NCI-H748 (cell line): Measurements from ENCODE around the gene SEMA4D.
"Not testable (repeated sequence)": the region's sequence is repeated elsewhere in the genome, so short reads cannot be mapped to it uniquely, and the experiment has no call there.

Experiments used
- DNase-seq: peaks from one replicate; lab custom pipeline; 2025; ENCODE audit not compliant: unreplicated experiment; lab: John Stamatoyannopoulos, UW

Gene SEMA4D

DNA sequence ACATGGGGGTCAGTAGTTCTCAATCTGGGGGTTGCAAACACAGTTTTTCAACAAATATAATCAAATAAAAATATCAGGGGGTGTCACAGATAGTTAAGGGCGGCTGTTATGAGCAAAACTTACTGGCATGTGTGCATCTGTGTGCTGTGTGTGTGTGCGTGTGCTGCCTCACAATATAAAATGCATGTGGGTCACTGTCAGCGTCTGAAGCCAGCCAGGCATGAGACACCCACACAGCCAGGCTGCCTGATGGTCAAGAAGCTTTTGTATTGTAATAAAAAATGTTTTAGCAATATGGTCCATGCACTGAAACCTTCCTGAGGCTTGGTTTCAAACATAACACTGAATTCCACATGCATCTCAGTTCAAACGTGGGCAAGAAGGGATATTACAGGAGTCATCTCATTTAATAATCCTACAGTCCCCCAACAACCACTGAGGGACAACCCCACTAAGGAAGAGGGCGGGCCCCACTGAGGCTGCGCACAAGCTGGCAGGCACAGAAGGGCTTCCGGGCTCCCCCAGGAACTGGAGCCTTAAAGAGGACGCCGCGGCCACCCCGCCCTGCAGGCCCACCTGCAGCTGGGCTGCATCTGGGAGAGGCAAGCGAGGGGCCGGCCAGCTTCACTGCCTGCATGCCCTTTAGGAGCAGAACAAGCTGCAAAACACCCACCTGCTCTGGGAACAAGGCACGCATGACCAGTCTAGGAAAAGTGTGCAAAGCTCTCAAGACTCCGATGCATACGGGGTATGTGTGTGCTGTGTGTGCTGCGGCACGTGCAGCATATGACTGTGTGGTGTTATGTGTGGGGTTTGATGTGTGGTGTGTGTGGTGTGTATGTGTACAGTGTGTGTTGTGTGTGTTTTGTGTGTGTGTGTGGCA lies 14.1 kb downstream of the SEMA4D start:
- DNase-seq, result no peak

DNA sequence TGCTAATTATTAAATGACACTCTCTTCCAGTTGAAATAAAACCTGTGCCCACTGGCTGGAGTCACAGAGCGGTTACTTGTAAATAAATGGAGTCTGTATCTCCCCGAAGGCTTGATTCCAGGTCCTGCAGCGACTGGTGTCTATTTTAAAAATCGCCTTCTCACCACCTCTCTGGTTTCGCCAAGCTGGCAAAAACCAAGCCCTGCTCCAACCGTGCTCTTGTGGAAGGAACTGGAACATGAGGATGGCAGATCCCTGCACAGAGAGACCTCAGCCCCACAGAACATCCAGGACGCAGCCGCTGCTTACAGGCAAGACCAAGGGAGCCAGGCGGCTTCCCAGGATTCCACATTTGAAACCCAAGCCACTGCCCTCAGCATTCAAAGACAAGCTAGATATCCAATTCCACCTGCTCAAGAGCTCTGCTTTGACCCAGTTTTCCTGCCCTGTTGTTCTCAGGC lies 15.0 kb downstream of the SEMA4D start:
- no peak for DNase-seq

DNA sequence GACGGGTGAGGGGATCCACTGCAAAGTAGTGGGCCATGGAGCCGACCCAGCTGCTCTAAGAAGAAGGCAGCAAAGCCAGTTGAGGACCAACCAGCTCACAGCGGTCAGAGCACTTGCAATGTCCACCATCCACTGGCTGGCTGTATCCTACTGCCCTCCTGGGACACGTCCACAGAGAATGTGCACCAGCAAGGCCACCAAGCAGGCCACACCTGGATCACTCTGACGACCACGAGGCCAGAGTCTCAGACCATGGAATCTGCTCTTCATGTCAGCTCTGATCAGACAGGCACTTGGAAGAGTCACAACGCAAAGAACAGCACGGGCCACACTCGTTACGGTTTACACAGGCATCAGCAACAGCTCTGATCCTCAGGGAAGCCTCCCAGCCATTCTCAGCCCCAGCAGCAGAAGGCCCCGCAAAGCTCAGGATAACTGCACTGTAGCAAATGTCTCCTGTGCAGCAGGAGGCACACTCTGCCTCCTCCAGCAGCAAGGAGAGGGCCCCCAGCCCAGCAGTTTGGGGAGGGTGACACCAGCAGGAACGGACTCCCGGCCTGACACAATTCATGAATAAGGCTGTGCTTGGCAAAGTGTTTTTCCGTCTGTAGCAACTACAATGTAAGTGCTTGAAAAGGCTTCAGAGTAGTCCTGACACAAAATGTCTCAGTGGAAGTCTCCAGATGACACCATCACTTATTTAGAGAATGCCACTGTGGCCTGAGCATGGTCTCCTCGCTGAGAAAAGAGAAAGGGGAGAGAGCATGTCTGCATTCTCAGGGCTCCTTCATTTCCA lies 15.7 kb downstream of the SEMA4D start:
- no peak for DNase-seq

DNA sequence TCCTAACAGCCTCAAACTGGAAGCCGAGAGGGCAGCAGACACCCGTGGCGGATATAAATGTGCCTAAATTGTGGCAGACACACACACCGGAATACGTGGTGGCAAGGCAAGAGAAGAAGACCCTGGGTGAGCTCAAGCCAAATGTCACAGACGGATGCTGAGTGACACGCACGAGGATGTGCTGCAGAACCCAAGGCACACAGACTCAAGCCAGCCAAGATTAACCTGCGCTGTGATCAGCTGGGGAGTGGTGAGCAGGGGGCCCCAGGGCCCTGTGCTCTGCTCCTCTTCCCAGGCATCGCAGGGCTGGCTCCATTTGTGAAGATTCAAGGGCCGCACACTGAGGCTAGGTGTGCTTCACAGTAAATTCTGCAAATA lies 16.4 kb downstream of the SEMA4D start:
- DNase-seq, result no peak

DNA sequence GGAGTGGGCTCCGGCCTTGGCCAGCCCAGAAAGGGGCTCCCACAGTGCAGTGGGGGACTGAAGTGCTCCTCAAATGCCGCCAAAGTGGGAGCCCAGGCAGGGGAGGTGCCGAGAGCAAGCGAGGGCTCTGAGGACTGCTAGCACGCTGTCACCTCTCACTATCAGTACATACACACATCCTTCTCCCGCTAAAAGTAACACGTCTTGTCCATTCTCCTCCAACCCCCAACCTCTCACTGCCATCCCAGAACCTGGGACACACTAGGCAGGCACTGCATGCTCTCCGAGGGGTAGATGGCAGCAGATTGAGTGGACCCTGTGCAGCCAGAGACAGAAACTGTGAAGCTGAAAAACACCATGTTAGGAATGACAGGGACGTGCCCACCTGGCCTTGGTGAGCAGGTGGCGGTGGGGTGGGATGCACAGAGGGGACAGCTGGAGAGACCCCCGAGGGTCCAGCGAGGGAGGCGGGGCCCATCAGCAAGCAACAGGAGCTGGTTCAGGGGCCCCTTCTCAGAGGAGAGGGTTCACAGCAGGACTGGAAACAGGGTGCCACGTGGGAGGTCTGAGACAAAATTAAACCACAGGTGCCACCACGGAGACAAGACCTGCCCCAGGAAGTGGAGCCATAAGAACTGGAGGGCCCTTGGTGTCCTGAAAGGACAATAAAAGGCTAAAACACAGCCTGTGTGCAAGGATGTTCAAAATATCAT lies 16.9 kb downstream of the SEMA4D start:
- DNase-seq, result no peak

DNA sequence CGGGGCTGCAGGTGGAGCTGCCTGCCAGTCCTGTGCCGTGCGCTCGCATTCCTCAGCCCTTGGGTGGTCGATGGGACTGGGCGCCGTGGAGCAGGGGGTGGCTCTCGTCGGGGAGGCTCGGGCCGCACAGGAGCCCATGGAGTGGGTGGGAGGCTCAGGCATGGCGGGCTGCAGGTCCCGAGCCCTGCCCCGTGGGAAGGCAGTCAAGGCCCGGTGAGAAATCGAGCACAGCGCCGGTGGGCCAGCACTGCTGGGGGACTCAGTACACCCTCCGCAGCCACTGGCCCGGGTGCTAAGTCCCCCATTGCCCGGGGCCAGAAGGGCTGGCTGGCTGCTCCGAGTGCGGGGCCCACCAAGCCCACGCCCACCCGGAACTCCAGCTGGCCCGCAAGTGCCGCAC lies 17.5 kb downstream of the SEMA4D start:
- not testable (repeated sequence) for DNase-seq

DNA sequence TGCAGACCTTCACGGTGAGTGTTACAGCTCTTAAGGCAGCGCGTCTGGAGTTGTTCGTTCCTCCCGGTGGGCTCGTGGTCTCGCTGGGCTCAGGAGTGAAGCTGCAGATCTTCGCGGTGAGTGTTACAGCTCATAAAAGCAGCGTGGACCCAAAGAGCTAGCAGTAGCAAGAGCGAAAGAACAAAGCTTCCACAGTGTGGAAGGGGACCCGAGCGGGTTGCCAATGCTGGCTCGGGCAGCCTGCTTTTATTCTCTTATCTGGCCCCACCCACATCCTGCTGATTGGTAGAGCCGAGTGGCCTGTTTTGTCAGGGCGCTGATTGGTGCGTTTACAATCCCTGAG lies 18.3 kb downstream of the SEMA4D start:
- not testable (repeated sequence) for DNase-seq

DNA sequence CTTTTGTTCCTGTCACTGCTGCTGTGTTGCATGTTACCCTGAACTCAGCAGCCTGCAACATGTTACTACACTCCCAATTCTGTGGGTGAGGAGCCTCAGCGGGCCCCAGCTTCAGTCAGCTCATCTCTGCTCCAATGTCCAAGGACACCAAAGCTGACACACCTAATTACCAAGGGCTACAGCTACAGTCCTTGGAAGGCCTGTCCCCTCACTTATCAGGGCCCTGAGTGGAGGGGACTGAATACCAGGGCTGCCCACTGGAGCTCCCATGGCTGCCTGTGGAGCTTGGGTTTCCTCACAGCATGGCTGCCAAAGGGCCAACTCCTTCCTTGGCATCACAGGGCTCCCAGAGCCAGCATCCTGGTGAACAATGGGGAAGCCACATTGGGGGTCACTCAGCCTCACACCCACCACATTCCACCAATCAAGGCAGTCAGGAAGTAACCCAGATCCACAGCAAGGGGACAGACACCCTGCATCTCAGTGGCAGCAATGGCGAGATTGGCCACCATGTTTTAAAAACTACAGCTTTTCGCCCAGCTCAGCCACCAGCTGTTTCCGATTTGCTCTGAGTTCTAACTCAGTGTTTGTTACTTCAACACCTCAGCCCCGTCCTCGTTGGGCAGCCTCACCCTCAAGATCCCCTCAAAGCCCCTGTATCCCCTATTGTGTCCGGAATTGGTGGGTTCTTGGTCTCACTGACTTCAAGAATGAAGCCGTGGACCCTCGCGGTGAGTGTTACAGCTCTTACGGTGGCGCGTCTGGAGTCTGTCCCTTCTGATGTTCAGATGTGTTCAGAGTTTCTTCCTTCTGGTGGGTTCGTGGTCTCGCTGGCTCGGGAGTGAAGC lies 18.9 kb downstream of the SEMA4D start:
- no peak for DNase-seq

DNA sequence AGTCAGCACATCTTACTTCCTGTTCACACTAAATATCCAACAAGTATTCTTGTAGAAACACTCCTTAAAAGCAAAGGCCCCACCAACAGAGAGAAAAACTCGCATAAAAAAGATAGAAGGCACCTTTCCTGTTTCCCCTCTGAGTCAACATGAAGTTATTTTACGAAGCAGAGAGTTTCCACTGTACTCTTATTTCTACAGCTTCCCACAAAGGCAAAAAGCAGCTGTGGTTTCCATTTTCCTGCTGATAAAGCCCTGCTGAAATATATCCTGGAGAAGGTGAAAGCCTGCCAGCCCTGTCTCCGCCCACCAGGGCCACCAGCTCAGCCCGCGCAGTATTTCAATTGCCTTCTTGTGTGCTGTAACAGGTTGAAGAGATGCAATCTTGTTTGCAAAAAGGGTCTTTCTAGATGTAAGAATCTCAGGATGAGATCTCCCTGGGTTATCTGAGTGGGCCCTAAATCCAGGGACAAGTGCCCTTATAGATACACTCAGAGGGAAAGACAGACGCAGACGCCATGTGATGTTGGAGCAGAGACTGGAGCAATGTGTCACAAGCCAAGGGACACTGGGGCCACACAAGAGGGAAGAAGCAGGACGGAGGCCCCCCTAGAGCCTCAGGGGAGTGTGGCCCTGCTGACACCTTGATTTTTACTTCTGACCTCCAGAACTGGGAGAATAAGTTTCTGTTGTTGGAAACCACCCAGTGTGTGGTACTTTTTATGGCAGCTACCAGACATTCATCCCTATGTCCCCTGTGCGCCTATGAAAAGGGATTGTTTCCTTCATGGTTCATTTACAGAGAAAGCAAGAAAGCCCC lies 19.9 kb downstream of the SEMA4D start:
- DNase-seq, result no peak

DNA sequence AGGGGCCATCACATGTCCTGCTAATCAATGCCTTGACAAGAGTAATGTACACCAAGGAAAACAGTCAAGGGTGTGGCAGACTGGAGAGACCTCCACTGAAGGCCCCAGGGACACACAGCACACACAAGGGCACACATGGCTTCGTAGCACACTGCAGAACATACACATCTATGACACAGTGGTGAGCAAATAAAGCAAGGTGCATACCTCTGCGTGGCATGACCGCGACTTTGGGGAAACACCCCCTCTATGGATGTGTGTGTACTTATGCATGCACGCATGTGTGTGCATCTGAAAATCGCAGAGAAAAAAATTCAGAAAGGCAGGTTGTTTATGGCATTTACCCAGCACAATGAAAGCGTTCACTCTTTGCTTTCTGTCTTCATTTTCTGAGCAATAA lies 20.5 kb downstream of the SEMA4D start:
- DNase-seq, result no peak

DNA sequence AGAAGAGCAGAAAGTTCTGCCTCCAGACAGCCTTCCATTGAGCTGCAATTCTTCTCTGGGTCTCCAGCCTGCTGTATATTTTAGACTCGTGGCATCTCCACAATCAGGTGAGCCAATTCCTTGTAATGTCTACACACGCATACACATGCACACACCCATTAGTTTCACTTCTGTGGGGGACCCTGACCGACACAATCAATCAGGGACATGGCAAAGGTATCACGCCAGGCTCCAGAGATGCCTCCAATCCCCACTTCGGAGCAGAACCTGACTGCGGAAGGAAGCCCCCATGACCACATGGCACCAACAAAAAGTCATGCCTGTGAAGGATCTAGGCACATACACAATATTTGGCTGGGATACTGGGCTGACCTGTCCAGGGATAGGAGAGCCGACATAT lies 21.4 kb downstream of the SEMA4D start:
- no peak for DNase-seq

DNA sequence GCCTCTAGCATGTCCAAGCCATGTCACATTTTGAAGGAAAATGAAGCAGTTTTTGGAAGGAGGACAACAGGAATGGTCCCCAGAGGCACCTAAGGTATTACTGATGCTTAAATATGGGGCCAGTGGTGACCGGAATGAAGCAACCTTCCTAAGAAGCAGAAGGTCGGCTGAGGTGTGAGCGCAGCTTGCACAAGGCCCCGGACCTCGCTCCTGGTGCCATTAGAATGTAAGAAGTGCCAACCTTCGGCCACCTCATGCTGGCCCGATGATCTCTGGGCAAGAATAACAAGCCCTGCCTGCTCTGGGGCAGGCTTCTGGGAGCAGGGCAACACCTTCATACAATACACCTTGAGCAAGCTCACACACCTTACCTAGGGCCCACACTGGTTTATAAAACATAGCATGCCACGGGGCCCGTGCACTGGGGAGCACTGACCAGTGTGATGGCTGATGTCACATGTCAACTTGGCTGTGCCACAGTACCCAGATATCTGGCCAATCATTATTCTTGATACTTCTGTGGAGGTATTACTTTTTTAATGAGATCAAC lies 21.9 kb downstream of the SEMA4D start:
- DNase-seq, result no peak

DNA sequence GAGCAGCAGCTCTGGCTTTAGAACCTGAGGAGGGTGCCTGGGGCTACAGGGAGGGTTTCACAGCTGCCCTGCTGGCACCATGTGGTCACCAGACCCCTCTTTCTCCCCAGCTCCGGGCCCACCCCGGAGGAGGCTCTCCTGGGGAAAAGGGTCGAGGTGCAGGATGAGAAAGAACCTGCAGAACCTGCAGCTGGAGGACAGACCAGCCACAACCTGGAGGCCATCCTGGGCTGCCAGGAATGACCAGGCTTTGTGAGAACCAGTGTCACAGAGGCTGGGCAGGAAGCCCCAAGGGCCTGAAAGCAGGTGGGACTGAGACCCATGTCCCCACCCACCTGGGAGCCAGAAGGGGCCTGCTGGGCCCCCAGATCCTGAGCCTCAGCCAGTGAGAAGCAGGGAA lies 23.0 kb downstream of the SEMA4D start:
- no peak for DNase-seq

DNA sequence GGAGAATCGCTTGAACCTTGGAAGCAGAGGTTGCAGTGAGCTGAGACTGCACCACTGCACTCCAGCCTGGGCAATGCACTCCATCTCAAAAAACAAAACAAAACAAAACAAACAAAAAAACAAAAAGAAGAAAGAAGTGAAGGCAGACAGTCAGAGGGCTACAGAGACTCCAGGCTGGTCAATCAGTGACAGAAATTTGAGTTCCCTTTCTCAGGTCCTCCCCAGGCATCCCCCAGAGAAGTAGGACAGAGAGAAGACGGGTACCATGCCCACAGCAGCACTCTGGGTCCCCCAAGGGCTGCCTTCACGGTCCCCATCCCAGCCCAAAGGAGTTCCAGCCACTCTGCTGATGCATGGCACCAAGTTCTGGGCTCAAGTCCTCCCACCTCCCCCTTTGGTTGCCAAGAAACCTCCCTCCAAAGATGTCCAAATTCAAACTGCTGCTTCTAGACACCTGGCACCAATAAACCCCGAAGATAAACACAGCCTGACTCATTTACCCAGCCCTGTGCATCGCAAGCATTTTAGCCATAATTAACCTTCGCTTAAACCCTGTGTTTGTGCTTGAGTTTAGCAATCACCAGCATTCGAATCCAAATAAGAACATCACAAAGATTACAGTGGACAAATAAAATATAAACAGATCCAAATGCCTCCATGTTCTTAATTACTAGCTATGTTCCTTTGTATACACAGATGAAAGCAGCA lies 24.0 kb downstream of the SEMA4D start:
- peak; percentile 92 for DNase-seq

DNA sequence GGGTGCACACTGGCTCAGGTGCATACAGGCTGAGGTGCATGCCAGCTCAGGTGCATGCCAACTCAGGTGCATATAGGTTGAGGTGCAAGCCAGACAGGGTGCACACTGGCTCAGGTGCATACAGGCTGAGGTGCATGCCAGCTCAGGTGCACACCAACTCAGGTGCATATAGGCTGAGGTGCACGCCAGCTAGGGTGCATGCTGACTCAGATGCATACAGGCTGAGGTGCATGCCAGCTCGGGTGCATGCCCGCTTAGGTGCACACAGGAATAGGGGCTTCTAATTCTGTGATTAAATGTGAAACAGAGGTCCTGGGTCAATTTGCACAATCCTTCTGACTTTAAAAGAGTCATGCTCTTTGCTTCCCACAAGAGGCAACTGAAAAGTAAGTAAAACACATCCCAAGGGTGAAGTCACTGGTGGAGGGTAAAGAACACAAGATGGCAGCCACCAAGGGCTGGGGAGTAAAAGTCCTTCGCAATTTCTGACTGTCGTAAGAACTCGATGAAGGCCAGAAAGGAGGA lies 26.1 kb downstream of the SEMA4D start:
- DNase-seq, result not testable (repeated sequence)

DNA sequence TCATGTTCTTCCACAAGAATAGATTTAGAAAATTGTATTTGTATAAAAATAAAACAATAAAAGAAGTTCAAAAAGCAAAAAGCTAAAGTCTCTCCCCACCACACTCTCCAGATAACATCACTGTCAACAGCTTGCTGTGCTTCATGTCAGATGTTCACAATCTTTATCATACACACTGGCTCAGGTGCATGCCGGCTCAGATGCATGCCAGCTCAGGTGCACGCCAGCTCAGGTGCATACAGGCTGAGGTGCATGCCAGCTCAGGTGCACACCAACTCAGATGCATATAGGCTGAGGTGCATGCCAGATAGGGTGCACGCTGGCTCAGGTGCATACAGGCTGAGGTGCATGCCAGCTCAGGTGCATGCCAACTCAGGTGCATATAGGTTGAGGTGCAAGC lies 26.5 kb downstream of the SEMA4D start:
- no peak for DNase-seq

DNA sequence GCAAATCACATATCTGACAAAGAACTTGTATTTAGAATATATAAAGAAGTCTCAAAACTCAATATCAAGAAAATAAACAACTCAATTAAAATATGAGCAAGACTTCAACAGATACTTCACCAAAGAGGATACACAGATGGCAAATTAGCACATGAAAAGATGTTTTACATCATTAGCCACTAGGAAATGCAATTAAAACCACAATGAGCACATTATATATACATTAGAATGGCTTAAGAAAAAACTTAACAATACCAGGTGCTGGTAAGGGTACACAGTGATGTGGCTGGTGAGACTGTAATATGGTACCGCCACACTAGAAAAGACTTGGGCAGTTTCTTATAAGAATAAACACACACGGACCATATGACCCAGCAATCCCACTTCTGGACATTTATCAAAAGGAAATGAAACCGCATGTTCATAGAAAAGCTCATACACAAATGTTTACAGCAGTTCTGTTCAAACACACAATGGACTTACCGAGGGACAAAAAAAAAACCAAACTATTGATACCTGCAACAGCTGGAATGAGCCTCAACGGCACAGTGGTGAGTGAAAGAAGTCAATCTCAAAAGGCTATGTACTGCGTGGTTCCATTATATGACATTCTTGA lies 27.6 kb downstream of the SEMA4D start:
- peak; percentile 44 for DNase-seq

DNA sequence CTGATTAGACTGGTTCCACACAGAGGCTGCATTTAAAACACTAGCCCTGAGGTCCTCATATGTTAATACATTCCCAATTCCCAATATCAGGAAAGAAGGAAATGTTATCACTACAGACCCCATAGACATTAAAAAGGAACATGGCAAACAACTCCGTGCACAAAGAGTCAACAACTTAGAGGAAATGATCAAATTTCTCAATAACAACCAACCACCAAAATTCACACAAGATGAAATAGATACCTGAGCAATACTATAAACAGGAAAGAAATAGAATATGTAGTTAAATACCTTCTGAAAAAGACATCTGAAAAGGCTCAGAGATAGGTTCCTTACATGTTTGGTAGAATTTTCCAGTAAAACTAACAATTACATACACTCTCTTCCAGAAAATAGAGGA lies 28.9 kb downstream of the SEMA4D start:
- DNase-seq, result no peak
